GM18951 (cell line): ENCODE measurements around the gene CRACR2B.

Source experiments
- POLR2A ChIP-seq: IDR thresholded peaks from 4 replicates; pipeline ENCODE4 v1.6.1; 2011; ENCODE audit warnings: mild to moderate bottlenecking; ENCODE audit not compliant: insufficient read length, insufficient read depth; ENCODE audit errors: extremely low read depth
- in situ Hi-C: fragments of 300-500 bp; cut with MboI; formaldehyde crosslinking; loops from one replicate; pipeline ENCODE4 v1.12.0; 2022; ENCODE audit warnings: low sequenced_read_pairs, mixed read lengths, inconsistent platforms; ENCODE audit not compliant: unreplicated experiment

CRACR2B gene

DNA sequence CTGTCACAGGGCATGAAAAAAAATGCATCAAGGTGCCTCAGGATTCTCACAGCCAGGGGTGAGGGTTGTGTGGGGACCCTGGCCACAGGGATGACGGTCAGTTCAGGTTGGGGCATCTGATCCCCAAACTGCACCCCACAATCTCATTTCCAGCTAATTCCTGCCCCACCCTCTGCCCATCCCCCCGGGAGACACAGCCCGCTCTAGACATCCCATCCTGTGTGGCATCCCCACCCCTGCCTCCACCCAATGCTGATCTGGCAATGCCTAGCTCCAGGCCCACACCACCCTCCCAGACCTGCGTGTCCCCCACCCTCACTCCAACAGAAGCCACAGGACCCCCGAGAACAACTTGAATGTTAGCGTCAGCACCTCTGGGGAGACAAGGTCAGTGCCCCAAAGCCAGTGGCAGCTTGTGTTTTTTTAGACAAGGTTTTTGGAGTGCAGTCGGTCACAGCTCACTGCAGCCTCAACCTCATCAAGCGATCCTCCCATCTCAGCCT is 40.2 kb downstream of the CRACR2B start:
- in situ Hi-C loops, result no loop called here
- TF ChIP-seq POLR2A, result no peak

DNA sequence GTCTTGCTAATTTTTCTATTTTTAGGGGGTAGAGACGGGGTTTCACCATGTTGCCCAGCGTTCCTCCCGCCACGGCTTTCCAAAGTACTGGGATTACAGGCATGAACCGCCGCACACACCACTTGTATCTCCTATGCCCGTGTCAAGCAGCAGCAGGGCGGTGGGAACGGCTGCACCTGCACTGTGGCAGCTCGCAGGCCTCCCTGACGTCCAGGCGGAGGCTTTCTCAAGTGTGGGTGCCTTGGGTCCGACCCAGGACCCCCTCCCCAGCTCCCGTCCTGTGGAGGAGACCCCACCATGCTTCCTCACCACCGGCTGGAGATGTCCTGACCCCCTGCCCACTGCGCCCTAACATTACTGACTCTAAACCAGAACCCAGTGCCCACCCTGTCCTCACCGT is 40.7 kb downstream of the CRACR2B start:
- in situ Hi-C loops, result no loop called here
- TF ChIP-seq POLR2A, result no peak

DNA sequence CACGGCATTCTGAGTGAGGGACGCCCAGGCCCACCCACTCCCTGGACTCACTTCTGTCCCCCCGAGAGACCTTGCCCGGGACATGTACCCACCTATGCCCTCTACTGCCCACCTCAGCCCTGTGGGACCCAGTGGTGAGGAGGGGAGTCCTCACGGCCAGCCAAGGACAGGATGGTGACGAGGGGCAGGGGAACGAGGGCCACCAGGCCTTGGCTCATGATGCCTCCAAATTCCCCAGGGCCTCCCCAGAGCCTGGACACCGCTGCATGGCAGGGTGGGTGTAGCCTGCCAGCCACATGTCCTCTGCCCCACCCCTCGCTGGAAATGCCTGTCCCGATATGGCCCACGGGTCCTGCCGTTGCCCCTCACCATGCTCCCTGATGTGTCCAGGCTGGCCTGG is 41.1 kb downstream of the CRACR2B start:
- TF ChIP-seq POLR2A, result no peak
- in situ Hi-C loops, result no loop called here

DNA sequence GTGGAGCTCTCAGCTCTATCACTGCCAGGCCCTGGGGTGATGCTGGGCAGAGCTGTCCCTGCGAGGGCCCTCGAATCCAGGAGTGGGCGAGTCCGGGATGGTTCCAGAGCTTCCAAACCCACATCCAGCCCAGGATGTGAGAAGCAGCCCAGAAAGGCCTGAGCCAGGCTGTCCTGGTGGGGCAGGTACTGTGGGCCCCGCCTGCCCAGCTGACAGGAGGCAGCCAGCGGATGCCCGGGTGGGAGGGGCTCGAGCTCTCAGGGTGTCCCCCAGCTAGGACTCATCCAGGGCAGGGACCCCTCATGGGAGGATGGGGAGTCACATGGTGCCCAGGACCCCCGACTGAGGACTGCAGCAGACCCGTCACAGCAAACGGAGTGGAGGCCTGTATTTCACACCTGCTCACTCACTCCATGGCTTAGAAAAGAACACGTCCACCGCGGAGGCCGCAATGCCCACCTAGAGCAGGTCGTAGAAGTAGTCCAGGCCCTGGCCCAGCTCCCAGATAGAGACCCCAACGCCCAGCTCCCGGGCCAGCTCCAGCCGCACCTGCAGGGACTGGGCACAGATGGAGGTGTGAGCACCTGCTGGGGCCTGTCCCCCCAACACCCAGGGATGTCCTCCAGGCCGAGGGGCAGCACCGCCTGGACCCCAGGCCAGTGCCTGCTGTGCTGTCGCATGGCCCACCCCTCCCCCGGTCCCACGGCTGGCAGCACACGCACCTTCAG is 41.8 kb downstream of the CRACR2B start:
- TF ChIP-seq POLR2A, result no peak
- in situ Hi-C loops, result no loop called here

DNA sequence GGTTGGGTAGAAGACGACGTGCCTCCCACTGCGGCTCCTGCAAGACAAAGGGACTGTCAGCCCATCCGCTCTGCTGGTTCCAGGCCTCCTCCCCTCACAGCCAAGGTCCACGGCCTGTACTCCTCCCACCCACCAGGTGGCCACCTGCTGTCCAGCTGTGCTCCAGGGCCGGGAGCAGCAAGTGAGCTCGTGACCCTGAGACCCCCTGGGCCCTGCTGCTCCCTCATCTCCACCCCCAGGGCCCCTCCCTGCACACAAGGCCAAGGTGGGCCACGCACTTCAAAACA is 42.4 kb downstream of the CRACR2B start:
- in situ Hi-C loops, result no loop called here
- no peak for TF ChIP-seq POLR2A

DNA sequence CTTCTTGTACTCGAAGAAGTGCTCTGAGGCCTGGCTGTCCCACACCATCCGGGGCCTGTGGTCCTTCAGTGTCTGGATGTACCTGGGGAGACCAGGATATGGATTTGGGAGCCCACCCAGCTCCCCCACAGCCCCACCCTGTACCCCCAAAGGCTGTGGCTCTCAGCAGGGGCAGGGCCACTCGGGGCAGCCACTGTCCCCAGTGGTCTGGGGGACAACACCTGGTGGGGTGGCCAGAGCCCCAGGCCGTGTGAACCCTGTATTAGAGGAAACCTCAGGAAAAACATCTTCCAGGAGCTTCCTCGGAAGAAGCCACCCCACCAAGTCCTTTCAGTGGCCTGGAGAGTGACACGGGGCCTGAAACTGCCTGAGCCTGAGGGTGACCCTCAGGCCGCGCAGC is 42.7 kb downstream of the CRACR2B start:
- TF ChIP-seq POLR2A, result no peak
- in situ Hi-C loops, result no loop called here

DNA sequence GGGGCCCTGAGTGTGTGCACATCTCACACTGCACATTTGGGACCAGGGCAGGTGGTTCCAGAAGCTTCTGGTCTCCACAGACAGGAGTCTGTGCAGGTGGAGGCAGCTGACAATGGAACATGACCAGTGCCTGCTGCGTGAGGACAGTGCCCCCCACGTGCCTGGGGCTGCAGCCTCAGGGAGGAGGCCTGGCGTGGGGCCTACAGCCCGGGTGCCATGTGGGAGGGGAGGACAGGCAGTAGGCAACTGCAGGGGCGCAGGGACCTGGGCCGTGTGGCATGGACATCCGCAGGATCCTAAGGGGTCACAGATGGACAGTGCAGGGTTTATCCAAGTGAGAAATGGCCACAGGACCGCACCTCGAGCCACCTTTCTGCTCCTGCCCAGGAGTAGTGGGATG is 43.8 kb downstream of the CRACR2B start:
- in situ Hi-C loops, result no loop called here
- no peak for TF ChIP-seq POLR2A

DNA sequence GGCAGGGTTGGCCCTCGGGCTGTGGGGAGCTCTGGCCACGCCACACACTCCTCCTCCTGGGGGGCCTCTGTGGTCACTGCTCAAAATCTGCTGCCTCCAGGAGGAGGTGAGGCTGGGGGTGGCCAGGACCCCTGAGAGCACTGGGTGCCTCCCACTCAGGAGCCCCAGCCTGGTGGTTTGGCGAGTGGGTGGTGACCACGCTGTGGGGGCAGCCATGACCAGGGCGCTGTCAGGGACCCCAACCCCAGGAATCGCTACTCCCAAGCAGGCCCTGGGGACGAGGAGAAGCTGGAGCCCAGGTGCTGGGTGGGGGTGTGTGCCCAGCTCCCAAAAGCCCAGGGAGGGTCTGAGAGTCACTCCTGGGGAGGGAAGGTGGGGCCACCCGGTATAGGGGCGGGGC is 45.1 kb downstream of the CRACR2B start:
- TF ChIP-seq POLR2A, result no peak

DNA sequence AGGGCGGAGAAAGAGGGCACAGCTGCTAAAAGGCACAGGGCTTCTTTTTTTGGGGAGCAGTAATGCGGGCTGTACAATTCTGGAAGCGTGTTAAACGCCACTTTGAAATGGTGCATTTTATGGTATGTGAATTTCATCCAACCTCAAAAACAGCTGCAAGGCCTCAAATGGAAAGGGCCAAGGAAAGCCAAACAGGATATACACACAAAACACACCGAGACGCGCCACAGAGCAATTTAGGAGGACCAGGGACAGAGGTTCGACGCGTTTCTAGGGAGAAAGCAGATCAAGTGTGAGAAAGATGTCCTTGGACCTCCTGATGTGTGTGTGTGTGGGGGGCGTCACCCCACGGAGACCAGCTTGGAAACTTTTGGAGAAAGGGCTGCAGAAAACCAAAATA is 46.0 kb downstream of the CRACR2B start:
- TF ChIP-seq POLR2A, result no peak
- in situ Hi-C loops, result no loop called here

More for the DNA sequence above, 45.1 kb downstream of the CRACR2B start:
- in situ Hi-C loops, result no loop called here

DNA sequence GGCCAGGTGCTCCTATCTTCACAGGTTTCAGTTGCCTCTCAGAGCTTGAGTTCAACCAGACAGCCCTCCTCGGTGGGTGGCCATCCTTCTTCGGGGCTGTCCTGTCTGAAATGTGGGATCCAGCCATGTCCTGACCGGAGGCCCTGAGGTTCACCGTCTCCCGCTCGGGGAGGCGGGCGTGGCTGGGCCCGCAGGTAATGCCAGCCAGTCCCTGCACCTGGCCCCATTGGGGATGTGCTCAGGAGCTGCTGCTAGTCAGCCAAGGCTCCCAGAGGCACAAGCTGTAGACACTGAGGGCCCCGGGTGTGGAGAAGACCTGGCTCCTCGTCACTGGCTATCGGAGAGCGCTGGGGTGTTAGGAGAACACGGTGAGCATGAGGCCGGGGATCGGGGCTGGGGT is 47.5 kb downstream of the CRACR2B start:
- no peak for TF ChIP-seq POLR2A
- in situ Hi-C loops, result loop anchor here (25.0 kb wide), 1 partner anchor 162 kb away; the partner anchor contains the start of gene MUC6

DNA sequence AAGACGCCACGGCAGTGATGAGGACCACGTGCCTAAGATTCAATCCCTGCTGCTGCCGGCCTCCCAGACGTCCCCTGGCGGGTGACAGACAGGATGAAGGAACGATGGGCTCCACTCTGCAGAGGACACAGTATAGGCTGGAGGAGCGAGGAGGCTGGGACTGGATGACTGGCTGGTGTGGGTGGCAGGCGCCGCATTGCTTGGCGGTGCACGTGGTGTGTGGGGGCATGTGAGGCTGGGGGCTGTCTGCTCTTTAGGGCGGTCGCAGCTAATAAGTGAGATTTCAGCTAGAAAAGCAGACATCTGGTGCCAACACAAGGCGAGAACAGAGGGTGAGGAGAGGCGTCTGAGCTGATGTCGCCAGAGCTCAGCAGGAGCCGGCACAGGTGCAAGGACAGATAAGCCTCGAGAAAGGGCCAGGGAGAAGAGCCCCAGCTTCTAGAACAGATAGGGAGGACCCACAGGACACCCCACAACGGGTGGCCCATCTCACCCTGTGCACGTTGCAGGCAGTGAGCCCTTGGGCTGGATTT is 48.1 kb downstream of the CRACR2B start:
- in situ Hi-C loops, result loop anchor here (25.0 kb wide), 1 partner anchor 161 kb away; the partner anchor contains the start of gene MUC6

DNA sequence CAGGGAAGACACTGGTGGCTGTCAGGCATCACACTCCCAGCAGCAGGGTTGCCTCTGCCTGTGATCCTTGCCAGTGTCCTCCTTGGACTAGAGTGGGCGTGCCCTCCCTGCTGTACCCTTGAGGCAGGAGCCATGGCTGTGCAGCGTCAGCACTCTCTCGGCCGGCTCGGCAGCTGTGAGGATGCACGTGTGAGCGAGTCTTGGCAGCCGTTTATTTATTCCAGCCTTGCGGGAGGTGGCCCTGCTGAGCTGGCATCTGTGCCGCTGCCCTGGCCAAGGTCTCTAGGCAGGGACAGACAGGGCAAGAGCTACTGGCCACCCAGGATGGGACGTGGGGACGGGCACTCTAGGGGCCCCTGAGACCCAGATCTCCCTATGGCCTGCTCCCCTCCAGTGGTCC is 48.8 kb downstream of the CRACR2B start:
- in situ Hi-C loops, result loop anchor here (25.0 kb wide), 1 partner anchor 161 kb away; the partner anchor contains the start of gene MUC6
- TF ChIP-seq POLR2A, result no peak

More for the DNA sequence above, 48.1 kb downstream of the CRACR2B start:
- no peak for TF ChIP-seq POLR2A

DNA sequence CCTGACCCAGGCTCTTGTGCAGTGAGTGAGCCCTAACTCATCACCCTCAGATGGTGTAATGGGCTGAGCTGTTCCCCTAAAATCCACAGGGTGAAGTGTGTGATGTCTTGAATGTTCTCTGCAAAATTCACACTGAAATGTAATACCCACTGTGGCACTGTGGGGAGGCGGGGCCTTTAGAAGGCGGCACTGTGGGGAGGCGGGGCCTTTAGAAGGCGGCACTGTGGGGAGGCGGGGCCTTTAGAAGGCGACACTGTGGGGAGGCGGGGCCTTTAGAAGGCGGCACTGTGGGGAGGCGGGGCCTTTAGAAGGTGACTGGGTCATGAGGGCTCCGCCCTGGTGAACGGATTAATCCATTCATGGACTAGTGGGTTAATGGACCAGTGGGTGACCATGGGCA is 49.8 kb downstream of the CRACR2B start:
- no peak for TF ChIP-seq POLR2A
- in situ Hi-C loops, result loop anchor here (25.0 kb wide), 1 partner anchor 160 kb away; the partner anchor contains the start of gene MUC6

DNA sequence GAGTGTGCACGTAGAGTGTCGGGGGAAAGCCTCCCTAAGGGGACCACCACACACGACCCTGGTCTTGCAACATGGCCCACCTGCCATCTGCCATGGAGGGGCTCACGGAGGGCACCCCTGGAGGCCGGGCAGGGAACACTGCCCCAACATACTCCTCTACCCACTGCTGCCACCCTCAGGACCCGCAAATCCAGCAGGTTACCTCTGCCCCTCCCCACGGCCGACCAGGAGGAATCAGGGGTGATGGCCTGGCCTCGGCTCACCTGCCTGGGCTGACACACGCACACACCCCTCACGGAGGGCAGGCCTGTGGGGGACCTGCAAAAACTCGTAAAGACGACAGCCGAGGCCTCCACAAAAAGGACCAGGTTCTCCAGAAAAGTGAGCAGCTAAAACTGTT is 52.7 kb downstream of the CRACR2B start:
- in situ Hi-C loops, result loop anchor here (25.0 kb wide), 1 partner anchor 157 kb away; the partner anchor contains the start of gene MUC6
- TF ChIP-seq POLR2A, result no peak
